GM23338 (cell line): Measurements from ENCODE around the gene ASPRV1. TPM values are rescaled to one million over a fixed set of nuclear protein-coding genes. Genes with fewer than 3 reads are reported as not detected.

ENCODE experiments used
- ATAC-seq: fragments of 200-7000 bp; cut with Tn5 transposase; 3 replicates; pipeline ENCODE4 v1.9.1; 2020
- DNase-seq: peaks from one replicate; pipeline ENCODE4 v3.0.0-alpha.2; 2015; ENCODE audit warnings: low spot score
- H2AFZ ChIP-seq: fragments of 200-600 bp; sonication (generic); 2 replicates; pipeline ENCODE4 v1.8.0; 2016; ENCODE audit warnings: antibody characterized with exemption, mild to moderate bottlenecking, moderate library complexity
- H3F3A ChIP-seq: fragments of 200-600 bp; sonication (generic); replicated peaks from 2 replicates; pipeline ENCODE4 v1.8.0; 2017; ENCODE audit warnings: antibody characterized with exemption, mixed run types, low read depth
- H3K27ac ChIP-seq: fragments of 200-600 bp; sonication (generic); 2 replicates; pipeline ENCODE4 v1.6.1; 2016; ENCODE audit warnings: low read depth
- H3K27me3 ChIP-seq: fragments of 200-600 bp; sonication (generic); 2 replicates; pipeline ENCODE4 v1.8.0; 2016; ENCODE audit warnings: mild to moderate bottlenecking, mixed run types, moderate library complexity; ENCODE audit not compliant: insufficient read depth
- H3K36me3 ChIP-seq: fragments of 200-600 bp; sonication (generic); 2 replicates; pipeline ENCODE4 v1.8.0; 2016; ENCODE audit warnings: mild to moderate bottlenecking; ENCODE audit not compliant: insufficient read depth
- H3K4me1 ChIP-seq: fragments of 200-600 bp; sonication (generic); 2 replicates; pipeline ENCODE4 v1.8.0; 2016; ENCODE audit warnings: mild to moderate bottlenecking, moderate library complexity; ENCODE audit not compliant: insufficient read depth
- H3K4me2 ChIP-seq: fragments of 200-600 bp; sonication (generic); 2 replicates; pipeline ENCODE4 v1.7.1; 2017; ENCODE audit warnings: mixed run types
- H3K4me3 ChIP-seq: fragments of 200-600 bp; sonication (generic); 2 replicates; pipeline ENCODE4 v1.6.1; 2016; ENCODE audit warnings: mixed run types
- H3K79me2 ChIP-seq: fragments of 200-600 bp; sonication (generic); replicated peaks from 2 replicates; pipeline ENCODE4 v1.8.0; 2017; ENCODE audit warnings: mild to moderate bottlenecking; ENCODE audit not compliant: insufficient read depth
- H3K9me2 ChIP-seq: fragments of 200-600 bp; sonication (generic); 2 replicates; pipeline ENCODE4 v1.8.0; 2017; ENCODE audit not compliant: insufficient read depth
- H4K20me1 ChIP-seq: fragments of 200-600 bp; sonication (generic); replicated peaks from 2 replicates; pipeline ENCODE4 v1.8.0; 2017; ENCODE audit warnings: mild to moderate bottlenecking; ENCODE audit not compliant: insufficient read depth
- H3K27ac Mint-ChIP-seq: 2 replicates; pipeline ENCODE4 v1.8.0; 2020; ENCODE audit warnings: inconsistent platforms, mild to moderate bottlenecking, moderate library complexity, mixed read lengths
- H3K27me3 Mint-ChIP-seq: 3 replicates; pipeline ENCODE4 v1.8.0; 2022; ENCODE audit warnings: low read depth, mild to moderate bottlenecking, moderate library complexity, mixed read lengths, inconsistent platforms; ENCODE audit not compliant: insufficient read depth, poor library complexity
- H3K36me3 Mint-ChIP-seq: 3 replicates; pipeline ENCODE4 v1.8.0; 2021; ENCODE audit warnings: low read depth, mild to moderate bottlenecking, inconsistent platforms, moderate library complexity, mixed read lengths
- H3K4me1 Mint-ChIP-seq: 3 replicates; pipeline ENCODE4 v1.8.0; 2020; ENCODE audit warnings: mild to moderate bottlenecking, inconsistent platforms, mixed read lengths
- H3K4me3 Mint-ChIP-seq: 3 replicates; pipeline ENCODE4 v1.8.0; 2021; ENCODE audit warnings: moderate library complexity, mild to moderate bottlenecking, inconsistent platforms, mixed read lengths
- H3K9me3 Mint-ChIP-seq: 3 replicates; pipeline ENCODE4 v1.8.0; 2020; ENCODE audit warnings: moderate library complexity, mild to moderate bottlenecking, inconsistent platforms, mixed read lengths
- CREB1 ChIP-seq: fragments of 250-450 bp; sonication (Bioruptor Pico); IDR thresholded peaks from 2 replicates; pipeline ENCODE4 v1.5.0; 2020; ENCODE audit warnings: low read depth, mild to moderate bottlenecking, moderate library complexity
- EZH2 ChIP-seq: fragments of 200-600 bp; sonication (generic); IDR thresholded peaks from one replicate; pipeline ENCODE4 v1.8.0; 2017; ENCODE audit warnings: antibody characterized with exemption, mild to moderate bottlenecking, low read depth; ENCODE audit not compliant: unreplicated experiment
- EZH2phosphoT487 ChIP-seq: fragments of 200-600 bp; sonication (generic); IDR thresholded peaks from one replicate; pipeline ENCODE4 v1.8.1; 2018; ENCODE audit warnings: antibody characterized with exemption; ENCODE audit not compliant: unreplicated experiment
- JUNB ChIP-seq: IDR thresholded peaks from one replicate; pipeline ENCODE4 v1.6.1; 2016; ENCODE audit warnings: antibody characterized with exemption; ENCODE audit not compliant: unreplicated experiment
- NANOG ChIP-seq: IDR thresholded peaks from 2 replicates; pipeline ENCODE4 v1.6.1; 2016; ENCODE audit warnings: antibody characterized with exemption, borderline replicate concordance
- POLR2AphosphoS5 ChIP-seq: IDR thresholded peaks from 2 replicates; pipeline ENCODE4 v1.6.1; 2016; ENCODE audit warnings: antibody characterized with exemption, low read depth
- STAT1 ChIP-seq: IDR thresholded peaks from one replicate; pipeline ENCODE4 v1.6.1; 2016; ENCODE audit warnings: antibody characterized with exemption; ENCODE audit not compliant: unreplicated experiment
- polyA plus RNA-seq: library from polyadenylated mRNA; unstranded; fragments of >200 nt; fragmentation: Nextera tagmentation; extraction: Ambion mirVana; gene quantifications from 2 replicates; pipeline ENCODE4 v1.2.1, GENCODE V29; 2016
- total RNA-seq: library from RNA; depleted of rRNA; stranded (reverse); fragments of >200 nt; shearing (Covaris generic); gene quantifications from 2 replicates; pipeline ENCODE4 v1.2.3, GENCODE V29; 2014
- TF ChIP-seq, protein P1 (sequence below), 2 experiments: fragments of 200-600 bp in 1 of 2; sonication (generic) in 1 of 2; conservative IDR thresholded peaks; 2 replicates each; pipeline versions ENCODE4 v1.5.1 to v1.6.1; 2016 to 2017; ENCODE audit warnings: antibody characterized with exemption in 2 of 2, low read depth in 2 of 2, mild to moderate bottlenecking in 2 of 2, moderate library complexity in 1 of 2
- TF ChIP-seq, protein P2 (sequence below): IDR thresholded peaks from one replicate; pipeline ENCODE4 v1.6.1; 2018; ENCODE audit warnings: antibody characterized with exemption; ENCODE audit not compliant: unreplicated experiment
- TF ChIP-seq, protein P3 (sequence below): IDR thresholded peaks from 2 replicates; pipeline ENCODE4 v1.6.1; 2016; ENCODE audit warnings: antibody characterized with exemption
- TF ChIP-seq, protein P4 (sequence below): fragments of 250-450 bp; sonication (Bioruptor Pico); IDR thresholded peaks from 2 replicates; pipeline ENCODE4 v1.5.0; 2020; ENCODE audit warnings: mild to moderate bottlenecking, moderate library complexity

The ASPRV1 gene
- total and polyA plus RNA-seq, 2 experiments from 2014 or later, result 0.60 to 1.4 TPM

DNA sequence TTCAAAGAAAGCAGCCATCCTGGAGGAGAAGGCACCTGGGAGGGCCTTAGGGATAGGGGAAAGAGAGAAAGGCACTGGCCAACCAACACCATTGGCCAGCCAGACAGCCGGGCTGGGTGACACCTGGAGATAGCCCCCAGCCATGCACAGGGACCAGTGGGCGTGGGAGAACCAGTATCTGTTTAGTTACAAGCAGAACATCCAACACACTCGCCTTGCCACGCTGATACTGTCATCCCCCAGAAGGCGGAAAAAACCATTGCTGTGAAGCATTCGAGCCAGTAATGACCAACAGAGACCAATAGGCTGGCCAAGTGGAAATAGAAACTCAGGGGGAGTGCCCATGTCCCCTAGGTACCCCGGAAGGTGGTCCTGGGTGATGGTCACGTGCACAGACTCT is 15.5 kb downstream of the ASPRV1 start:
- H3K4me2 ChIP-seq, result no peak overlapping the region
- H3K27ac Mint-ChIP-seq, result no peak overlapping the region
- ATAC-seq, result no peak

More for the DNA sequence above, 15.5 kb downstream of the ASPRV1 start:
- no peak overlapping the region for H3K4me3 ChIP-seq
- no peaks in the 10 kb centered on the region for H3K27me3 ChIP-seq
- H3K4me1 ChIP-seq, result no peaks in the 10 kb centered on the region
- TF ChIP-seq JUNB (no peak), CREB1 (CRISPR knock-in tag) (no peak), STAT1 (no peak), POLR2AphosphoS5 (no peak), EZH2phosphoT487 (no peak), NANOG (no peak), EZH2 (no peak)
- TF ChIP-seq, protein P1, sequence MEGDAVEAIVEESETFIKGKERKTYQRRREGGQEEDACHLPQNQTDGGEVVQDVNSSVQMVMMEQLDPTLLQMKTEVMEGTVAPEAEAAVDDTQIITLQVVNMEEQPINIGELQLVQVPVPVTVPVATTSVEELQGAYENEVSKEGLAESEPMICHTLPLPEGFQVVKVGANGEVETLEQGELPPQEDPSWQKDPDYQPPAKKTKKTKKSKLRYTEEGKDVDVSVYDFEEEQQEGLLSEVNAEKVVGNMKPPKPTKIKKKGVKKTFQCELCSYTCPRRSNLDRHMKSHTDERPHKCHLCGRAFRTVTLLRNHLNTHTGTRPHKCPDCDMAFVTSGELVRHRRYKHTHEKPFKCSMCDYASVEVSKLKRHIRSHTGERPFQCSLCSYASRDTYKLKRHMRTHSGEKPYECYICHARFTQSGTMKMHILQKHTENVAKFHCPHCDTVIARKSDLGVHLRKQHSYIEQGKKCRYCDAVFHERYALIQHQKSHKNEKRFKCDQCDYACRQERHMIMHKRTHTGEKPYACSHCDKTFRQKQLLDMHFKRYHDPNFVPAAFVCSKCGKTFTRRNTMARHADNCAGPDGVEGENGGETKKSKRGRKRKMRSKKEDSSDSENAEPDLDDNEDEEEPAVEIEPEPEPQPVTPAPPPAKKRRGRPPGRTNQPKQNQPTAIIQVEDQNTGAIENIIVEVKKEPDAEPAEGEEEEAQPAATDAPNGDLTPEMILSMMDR (conservative IDR thresholded peaks at IDR 0.05; ENCODE audit: low read depth in 2 of 2), result no peak
- TF ChIP-seq, protein P2, sequence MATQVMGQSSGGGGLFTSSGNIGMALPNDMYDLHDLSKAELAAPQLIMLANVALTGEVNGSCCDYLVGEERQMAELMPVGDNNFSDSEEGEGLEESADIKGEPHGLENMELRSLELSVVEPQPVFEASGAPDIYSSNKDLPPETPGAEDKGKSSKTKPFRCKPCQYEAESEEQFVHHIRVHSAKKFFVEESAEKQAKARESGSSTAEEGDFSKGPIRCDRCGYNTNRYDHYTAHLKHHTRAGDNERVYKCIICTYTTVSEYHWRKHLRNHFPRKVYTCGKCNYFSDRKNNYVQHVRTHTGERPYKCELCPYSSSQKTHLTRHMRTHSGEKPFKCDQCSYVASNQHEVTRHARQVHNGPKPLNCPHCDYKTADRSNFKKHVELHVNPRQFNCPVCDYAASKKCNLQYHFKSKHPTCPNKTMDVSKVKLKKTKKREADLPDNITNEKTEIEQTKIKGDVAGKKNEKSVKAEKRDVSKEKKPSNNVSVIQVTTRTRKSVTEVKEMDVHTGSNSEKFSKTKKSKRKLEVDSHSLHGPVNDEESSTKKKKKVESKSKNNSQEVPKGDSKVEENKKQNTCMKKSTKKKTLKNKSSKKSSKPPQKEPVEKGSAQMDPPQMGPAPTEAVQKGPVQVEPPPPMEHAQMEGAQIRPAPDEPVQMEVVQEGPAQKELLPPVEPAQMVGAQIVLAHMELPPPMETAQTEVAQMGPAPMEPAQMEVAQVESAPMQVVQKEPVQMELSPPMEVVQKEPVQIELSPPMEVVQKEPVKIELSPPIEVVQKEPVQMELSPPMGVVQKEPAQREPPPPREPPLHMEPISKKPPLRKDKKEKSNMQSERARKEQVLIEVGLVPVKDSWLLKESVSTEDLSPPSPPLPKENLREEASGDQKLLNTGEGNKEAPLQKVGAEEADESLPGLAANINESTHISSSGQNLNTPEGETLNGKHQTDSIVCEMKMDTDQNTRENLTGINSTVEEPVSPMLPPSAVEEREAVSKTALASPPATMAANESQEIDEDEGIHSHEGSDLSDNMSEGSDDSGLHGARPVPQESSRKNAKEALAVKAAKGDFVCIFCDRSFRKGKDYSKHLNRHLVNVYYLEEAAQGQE, result no peak
- TF ChIP-seq, protein P3, sequence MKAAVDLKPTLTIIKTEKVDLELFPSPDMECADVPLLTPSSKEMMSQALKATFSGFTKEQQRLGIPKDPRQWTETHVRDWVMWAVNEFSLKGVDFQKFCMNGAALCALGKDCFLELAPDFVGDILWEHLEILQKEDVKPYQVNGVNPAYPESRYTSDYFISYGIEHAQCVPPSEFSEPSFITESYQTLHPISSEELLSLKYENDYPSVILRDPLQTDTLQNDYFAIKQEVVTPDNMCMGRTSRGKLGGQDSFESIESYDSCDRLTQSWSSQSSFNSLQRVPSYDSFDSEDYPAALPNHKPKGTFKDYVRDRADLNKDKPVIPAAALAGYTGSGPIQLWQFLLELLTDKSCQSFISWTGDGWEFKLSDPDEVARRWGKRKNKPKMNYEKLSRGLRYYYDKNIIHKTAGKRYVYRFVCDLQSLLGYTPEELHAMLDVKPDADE, result no peak
- TF ChIP-seq, protein P4, sequence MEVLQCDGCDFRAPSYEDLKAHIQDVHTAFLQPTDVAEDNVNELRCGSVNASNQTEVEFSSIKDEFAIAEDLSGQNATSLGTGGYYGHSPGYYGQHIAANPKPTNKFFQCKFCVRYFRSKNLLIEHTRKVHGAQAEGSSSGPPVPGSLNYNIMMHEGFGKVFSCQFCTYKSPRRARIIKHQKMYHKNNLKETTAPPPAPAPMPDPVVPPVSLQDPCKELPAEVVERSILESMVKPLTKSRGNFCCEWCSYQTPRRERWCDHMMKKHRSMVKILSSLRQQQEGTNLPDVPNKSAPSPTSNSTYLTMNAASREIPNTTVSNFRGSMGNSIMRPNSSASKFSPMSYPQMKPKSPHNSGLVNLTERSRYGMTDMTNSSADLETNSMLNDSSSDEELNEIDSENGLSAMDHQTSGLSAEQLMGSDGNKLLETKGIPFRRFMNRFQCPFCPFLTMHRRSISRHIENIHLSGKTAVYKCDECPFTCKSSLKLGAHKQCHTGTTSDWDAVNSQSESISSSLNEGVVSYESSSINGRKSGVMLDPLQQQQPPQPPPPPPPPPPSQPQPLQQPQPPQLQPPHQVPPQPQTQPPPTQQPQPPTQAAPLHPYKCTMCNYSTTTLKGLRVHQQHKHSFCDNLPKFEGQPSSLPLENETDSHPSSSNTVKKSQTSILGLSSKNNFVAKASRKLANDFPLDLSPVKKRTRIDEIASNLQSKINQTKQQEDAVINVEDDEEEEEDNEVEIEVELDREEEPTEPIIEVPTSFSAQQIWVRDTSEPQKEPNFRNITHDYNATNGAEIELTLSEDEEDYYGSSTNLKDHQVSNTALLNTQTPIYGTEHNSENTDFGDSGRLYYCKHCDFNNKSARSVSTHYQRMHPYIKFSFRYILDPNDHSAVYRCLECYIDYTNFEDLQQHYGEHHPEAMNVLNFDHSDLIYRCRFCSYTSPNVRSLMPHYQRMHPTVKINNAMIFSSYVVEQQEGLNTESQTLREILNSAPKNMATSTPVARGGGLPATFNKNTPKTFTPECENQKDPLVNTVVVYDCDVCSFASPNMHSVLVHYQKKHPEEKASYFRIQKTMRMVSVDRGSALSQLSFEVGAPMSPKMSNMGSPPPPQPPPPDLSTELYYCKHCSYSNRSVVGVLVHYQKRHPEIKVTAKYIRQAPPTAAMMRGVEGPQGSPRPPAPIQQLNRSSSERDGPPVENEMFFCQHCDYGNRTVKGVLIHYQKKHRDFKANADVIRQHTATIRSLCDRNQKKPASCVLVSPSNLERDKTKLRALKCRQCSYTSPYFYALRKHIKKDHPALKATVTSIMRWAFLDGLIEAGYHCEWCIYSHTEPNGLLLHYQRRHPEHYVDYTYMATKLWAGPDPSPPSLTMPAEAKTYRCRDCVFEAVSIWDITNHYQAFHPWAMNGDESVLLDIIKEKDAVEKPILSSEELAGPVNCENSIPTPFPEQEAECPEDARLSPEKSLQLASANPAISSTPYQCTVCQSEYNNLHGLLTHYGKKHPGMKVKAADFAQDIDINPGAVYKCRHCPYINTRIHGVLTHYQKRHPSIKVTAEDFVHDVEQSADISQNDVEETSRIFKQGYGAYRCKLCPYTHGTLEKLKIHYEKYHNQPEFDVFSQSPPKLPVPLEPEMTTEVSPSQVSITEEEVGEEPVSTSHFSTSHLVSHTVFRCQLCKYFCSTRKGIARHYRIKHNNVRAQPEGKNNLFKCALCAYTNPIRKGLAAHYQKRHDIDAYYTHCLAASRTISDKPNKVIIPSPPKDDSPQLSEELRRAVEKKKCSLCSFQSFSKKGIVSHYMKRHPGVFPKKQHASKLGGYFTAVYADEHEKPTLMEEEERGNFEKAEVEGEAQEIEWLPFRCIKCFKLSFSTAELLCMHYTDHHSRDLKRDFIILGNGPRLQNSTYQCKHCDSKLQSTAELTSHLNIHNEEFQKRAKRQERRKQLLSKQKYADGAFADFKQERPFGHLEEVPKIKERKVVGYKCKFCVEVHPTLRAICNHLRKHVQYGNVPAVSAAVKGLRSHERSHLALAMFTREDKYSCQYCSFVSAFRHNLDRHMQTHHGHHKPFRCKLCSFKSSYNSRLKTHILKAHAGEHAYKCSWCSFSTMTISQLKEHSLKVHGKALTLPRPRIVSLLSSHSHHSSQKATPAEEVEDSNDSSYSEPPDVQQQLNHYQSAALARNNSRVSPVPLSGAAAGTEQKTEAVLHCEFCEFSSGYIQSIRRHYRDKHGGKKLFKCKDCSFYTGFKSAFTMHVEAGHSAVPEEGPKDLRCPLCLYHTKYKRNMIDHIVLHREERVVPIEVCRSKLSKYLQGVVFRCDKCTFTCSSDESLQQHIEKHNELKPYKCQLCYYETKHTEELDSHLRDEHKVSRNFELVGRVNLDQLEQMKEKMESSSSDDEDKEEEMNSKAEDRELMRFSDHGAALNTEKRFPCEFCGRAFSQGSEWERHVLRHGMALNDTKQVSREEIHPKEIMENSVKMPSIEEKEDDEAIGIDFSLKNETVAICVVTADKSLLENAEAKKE (CRISPR knock-in tag), result no peak
- no peaks in the 10 kb centered on the region for H3K36me3 ChIP-seq
- H3K4me1 Mint-ChIP-seq, result peaks cover 6% of the 10 kb centered on the region; the same call in 2 of the 3 replicates
- H3F3A ChIP-seq, result 0 out of 2 replicates have a peak, but pooled peaks cover 3% of the 10 kb centered on the region
- no peaks in the 10 kb centered on the region for H3K36me3 Mint-ChIP-seq
- H3K9me2 ChIP-seq, result no peaks in the 10 kb centered on the region
- no peak overlapping the region for H3K4me3 Mint-ChIP-seq
- H4K20me1 ChIP-seq, result no peaks in the 10 kb centered on the region
- no peak for DNase-seq
- H2AFZ ChIP-seq, result no peak overlapping the region
- no peak overlapping the region for H3K27ac ChIP-seq
- no peaks in the 10 kb centered on the region for H3K9me3 Mint-ChIP-seq
- no peaks in the 10 kb centered on the region for H3K79me2 ChIP-seq
- peaks cover 5% of the 10 kb centered on the region for H3K27me3 Mint-ChIP-seq
